ENCODE measurements around the gene MED27. TPM values are rescaled to one million over a fixed set of nuclear protein-coding genes. Genes with fewer than 3 reads are reported as not detected.

Gene MED27
- total and polyA plus RNA-seq, 2 of the 4 experiments (the other 2 are of a cell fraction): 50.2 to 63.4 TPM

- H3K79me1 ChIP-seq (ENCODE audit: low read depth in 1 of 2, low read length in 2 of 2): no peaks in the 10 kb centered on the region
- H3K4me1 ChIP-seq (ENCODE audit: control insufficient read depth, insufficient read depth, low read length): no peaks in the 10 kb centered on the region
- H2BK15ac ChIP-seq (ENCODE audit: low read depth, low read length): no peak overlapping the region
- peaks cover 3% of the 10 kb centered on the region; the same call in 1 of the 2 replicates for H3K9me3 ChIP-seq (ENCODE audit: control insufficient read depth, insufficient read depth, low read length)
- H2BK120ac ChIP-seq (ENCODE audit: low read depth, low read length): no peak overlapping the region
- H4K5ac ChIP-seq (ENCODE audit: low read depth, low read length): no peak overlapping the region
- H4K8ac ChIP-seq (ENCODE audit: low read depth in 2 of 2, low read length in 2 of 2): no peak overlapping the region
- ATAC-seq (ENCODE audit: low read depth): no peak
- H2AK9ac ChIP-seq (replicated peaks; ENCODE audit: low read depth, low read length, poor library complexity): no peak overlapping the region
- no peak for DNase-seq
- no peak overlapping the region for H2BK5ac ChIP-seq (ENCODE audit: low read depth, low read length, poor library complexity, severe bottlenecking)
- no peak overlapping the region for H2AK5ac ChIP-seq (ENCODE audit: low read depth, low read length)
- WGBS, 2 experiments (ENCODE audit: extremely low coverage in 2 of 2, insufficient read length in 1 of 2): 73% methylated on average over 2 of the region's 7 CpGs; no CpG with 5 or more reads in 1 of the 2 experiments
- no peak overlapping the region for H2AFZ ChIP-seq (replicated peaks; ENCODE audit: low read length, poor library complexity)
- H3K36me3 ChIP-seq (ENCODE audit: control insufficient read depth, insufficient read depth, low read length): no peaks in the 10 kb centered on the region
- no peak overlapping the region for H3K18ac ChIP-seq (ENCODE audit: low read depth, low read length)
- no peak overlapping the region for H3K4ac ChIP-seq (ENCODE audit: low read depth, low read length)
- CTCF ChIA-PET: interaction anchor here (0.6 kb wide), 1 partner anchor 51 kb away, joined by 4 read pairs; no protein-coding TSS in a partner anchor
- POLR2A ChIA-PET (ENCODE audit: unreplicated experiment): no interaction called here
- H3K56ac ChIP-seq (ENCODE audit: extremely low read depth, insufficient read depth, low read length): no peak overlapping the region
- H3K27ac ChIP-seq (ENCODE audit: insufficient read depth, low read length): no peak overlapping the region
- H3K4me3 ChIP-seq (ENCODE audit: insufficient read depth, low read depth, low read length): no peak overlapping the region
- no peaks in the 10 kb centered on the region for H4K20me1 ChIP-seq (ENCODE audit: insufficient read depth, low read length)
- no peak overlapping the region for H3K14ac ChIP-seq (replicated peaks; ENCODE audit: low read depth, low read length)
- dilution Hi-C loops (cut with HindIII; ENCODE audit: low sequenced_read_pairs, unreplicated experiment): no loop called here
- TF ChIP-seq MXI1 (IDR thresholded peaks at IDR 0.05; ENCODE audit: borderline replicate concordance, low read depth, low read length) (no peak), NFE2L2 (IDR thresholded peaks at IDR 0.05; ENCODE audit: low read depth, low read length) (no peak), USF2 (IDR thresholded peaks at IDR 0.05; ENCODE audit: low read depth, low read length) (no peak), RCOR1 (IDR thresholded peaks at IDR 0.05; ENCODE audit: insufficient replicate concordance, low read length) (no peak), MAFK (IDR thresholded peaks at IDR 0.05; ENCODE audit: low read depth, low read length) (no peak), CEBPB (IDR thresholded peaks at IDR 0.05; ENCODE audit: low read depth, low read length) (no peak), RFX5 (IDR thresholded peaks at IDR 0.05; ENCODE audit: low read depth, low read length) (no peak), BHLHE40 (IDR thresholded peaks at IDR 0.05; ENCODE audit: low read depth, low read length) (no peak), CTCF (conservative IDR thresholded peaks at IDR 0.05; ENCODE audit: low read depth, low read length) (no peak), SMC3 (IDR thresholded peaks at IDR 0.05; ENCODE audit: low read depth, low read length) (no peak), POLR2A (IDR thresholded peaks at IDR 0.05; ENCODE audit: low read depth, low read length) (no peak), RAD21 (IDR thresholded peaks at IDR 0.05; ENCODE audit: low read length) (no peak), MAZ (IDR thresholded peaks at IDR 0.05; ENCODE audit: borderline replicate concordance, low read depth, low read length) (no peak), FOS (IDR thresholded peaks at IDR 0.05; ENCODE audit: low read depth, low read length) (no peak), CHD1 (IDR thresholded peaks at IDR 0.05; ENCODE audit: low read depth, low read length) (no peak), ELK1 (IDR thresholded peaks at IDR 0.05; ENCODE audit: borderline replicate concordance, low read depth, low read length) (no peak)
- no peak overlapping the region for H3K9ac ChIP-seq (ENCODE audit: low read depth, low read length)
- intact Hi-C loops (cut with micrococcal nuclease): no loop called here
- H4K91ac ChIP-seq (ENCODE audit: insufficient read depth, low read depth, low read length): no peak overlapping the region
- no peak overlapping the region for H3K23ac ChIP-seq (ENCODE audit: low read depth, low read length)
- no peak overlapping the region for H2BK20ac ChIP-seq (ENCODE audit: low read depth, low read length)
- H3K9me1 ChIP-seq (ENCODE audit: insufficient read depth, low read length): no peaks in the 10 kb centered on the region
- BruUV-seq (replicated peaks): no TSS peak
- in situ Hi-C loops (cut with MboI; ENCODE audit: low sequenced_read_pairs): no loop called here
- no peak overlapping the region for H3K4me2 ChIP-seq (ENCODE audit: low read depth, low read length)
- peaks cover 73% of the 10 kb centered on the region for H3K27me3 ChIP-seq (ENCODE audit: control insufficient read depth, insufficient read depth, low read length)
Observed at GRCh38 chr9:131818089-131818488, 261.6 kb downstream of the MED27 start.
